ENCODE data around the gene GPC3. TPM values are rescaled to one million over a fixed set of nuclear protein-coding genes. Genes with fewer than 3 reads are reported as not detected.

The GPC3 gene
- total RNA-seq, 2 experiments from 2014 or later = 0.58 to 0.63 TPM

DNA sequence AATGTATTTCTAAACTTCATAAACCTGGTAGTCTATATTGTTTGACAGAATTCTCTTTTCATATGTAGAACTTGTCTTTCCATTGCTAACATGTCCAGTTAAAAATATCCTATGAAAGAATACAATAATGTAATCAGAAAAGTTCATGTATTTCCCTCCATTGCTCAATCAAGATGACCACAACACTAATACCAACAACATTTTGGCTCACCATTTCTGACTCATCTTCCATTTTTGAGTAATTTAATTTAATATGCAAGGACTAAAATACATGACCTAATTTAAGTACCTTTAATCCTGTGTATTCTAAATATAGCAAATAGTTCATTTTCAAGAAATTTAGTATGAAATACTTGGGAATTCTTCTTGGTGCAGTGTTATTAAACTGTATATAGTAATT, 330.6 kb downstream of the GPC3 start:
- Mint-ChIP-seq H3K4me3 (no peak overlapping the region), H3K27ac (no peak overlapping the region), H3K9me3 (no peaks in the 10 kb centered on the region), H3K36me3 (ENCODE audit: low read depth) (no peaks in the 10 kb centered on the region), H3K27me3 (no peaks in the 10 kb centered on the region), H3K4me1 (ENCODE audit: low read depth) (no peaks in the 10 kb centered on the region)
- no peak for ATAC-seq
- ChIA-PET CTCF (no interaction called here), POLR2A (no interaction called here)
- intact Hi-C loops (cut with micrococcal nuclease) = no loop called here
- no peak for DNase-seq
- TF ChIP-seq, protein P1, sequence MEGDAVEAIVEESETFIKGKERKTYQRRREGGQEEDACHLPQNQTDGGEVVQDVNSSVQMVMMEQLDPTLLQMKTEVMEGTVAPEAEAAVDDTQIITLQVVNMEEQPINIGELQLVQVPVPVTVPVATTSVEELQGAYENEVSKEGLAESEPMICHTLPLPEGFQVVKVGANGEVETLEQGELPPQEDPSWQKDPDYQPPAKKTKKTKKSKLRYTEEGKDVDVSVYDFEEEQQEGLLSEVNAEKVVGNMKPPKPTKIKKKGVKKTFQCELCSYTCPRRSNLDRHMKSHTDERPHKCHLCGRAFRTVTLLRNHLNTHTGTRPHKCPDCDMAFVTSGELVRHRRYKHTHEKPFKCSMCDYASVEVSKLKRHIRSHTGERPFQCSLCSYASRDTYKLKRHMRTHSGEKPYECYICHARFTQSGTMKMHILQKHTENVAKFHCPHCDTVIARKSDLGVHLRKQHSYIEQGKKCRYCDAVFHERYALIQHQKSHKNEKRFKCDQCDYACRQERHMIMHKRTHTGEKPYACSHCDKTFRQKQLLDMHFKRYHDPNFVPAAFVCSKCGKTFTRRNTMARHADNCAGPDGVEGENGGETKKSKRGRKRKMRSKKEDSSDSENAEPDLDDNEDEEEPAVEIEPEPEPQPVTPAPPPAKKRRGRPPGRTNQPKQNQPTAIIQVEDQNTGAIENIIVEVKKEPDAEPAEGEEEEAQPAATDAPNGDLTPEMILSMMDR (IDR thresholded peaks at IDR 0.05) = no peak

DNA sequence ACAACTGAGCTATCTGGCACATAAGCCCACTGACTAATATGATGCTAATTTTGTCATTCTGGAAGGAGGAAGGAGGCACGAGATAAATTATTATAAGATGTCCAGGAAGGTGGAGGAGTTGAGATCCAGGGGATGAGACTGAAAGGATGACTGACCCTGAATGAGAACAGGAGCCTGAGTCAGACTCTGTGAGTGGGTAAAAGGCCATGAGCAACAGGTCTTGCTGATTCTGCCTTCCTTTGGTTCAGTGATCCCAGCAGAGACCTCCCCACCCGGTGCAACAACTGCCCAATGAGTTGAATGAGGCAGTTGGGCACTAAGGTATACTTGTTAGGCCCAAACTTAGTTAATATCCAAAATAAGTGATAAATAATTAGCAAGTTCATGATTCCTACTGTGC, 332.0 kb downstream of the GPC3 start:
- ChIA-PET CTCF (no interaction called here), POLR2A (no interaction called here)
- TF ChIP-seq, protein P1 (IDR thresholded peaks at IDR 0.05) = no peak
- Mint-ChIP-seq H3K4me1 (ENCODE audit: low read depth) (no peaks in the 10 kb centered on the region), H3K4me3 (no peak overlapping the region), H3K27ac (no peak overlapping the region), H3K9me3 (no peaks in the 10 kb centered on the region), H3K27me3 (no peaks in the 10 kb centered on the region), H3K36me3 (ENCODE audit: low read depth) (no peaks in the 10 kb centered on the region)
- DNase-seq (no peak), ATAC-seq (no peak)
- intact Hi-C loops (cut with micrococcal nuclease) = no loop called here

DNA sequence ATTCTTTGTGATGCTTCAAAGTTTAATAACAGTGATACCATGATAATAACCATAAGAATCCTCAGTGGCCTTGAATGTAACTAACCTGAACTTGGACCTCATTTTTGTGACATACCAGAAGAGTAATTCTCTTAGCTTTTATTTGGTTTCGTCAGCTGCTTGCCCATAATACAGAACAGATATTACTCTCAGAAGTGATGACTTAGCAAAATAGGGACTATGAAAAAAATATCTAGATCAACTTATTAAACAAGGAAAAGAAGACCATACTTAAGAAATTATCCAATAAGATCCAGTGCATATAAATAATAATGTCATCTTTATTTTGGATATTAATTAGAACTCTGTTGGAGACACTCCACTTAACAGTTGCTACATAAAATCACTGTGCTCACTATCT, 333.2 kb downstream of the GPC3 start:
- Mint-ChIP-seq H3K27ac (no peak overlapping the region), H3K9me3 (no peaks in the 10 kb centered on the region), H3K27me3 (no peaks in the 10 kb centered on the region), H3K36me3 (ENCODE audit: low read depth) (no peaks in the 10 kb centered on the region), H3K4me1 (ENCODE audit: low read depth) (no peaks in the 10 kb centered on the region), H3K4me3 (no peak overlapping the region)
- ATAC-seq = no peak
- ChIA-PET POLR2A (no interaction called here), CTCF (interaction anchor here (1.0 kb wide), 1 partner anchor 10 kb away, joined by 3 read pairs; no protein-coding TSS in a partner anchor)
- TF ChIP-seq, protein P1 (IDR thresholded peaks at IDR 0.05) = no peak
- no peak for DNase-seq
- intact Hi-C loops (cut with micrococcal nuclease) = no loop called here

DNA sequence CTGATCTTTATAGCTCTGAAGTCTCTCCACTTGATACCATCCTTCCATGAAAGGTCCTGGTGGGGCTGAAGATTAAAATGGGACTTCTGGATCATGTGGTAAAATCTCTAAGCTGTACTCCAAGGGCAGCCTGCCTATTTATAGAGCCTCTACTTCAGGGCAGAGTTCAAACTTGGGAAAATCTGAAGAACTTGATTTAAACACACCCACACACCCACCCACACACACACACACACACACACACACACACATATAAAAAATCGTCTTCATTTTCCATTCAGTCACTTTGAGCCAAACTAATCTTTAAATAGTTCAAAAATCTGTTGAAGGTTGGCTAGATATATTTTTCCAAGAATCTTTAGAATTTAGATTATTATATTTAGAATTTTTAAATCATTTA, 335.2 kb downstream of the GPC3 start:
- no peak for DNase-seq
- intact Hi-C loops (cut with micrococcal nuclease) = no loop called here
- ATAC-seq = no peak
- Mint-ChIP-seq H3K27ac (no peak overlapping the region), H3K27me3 (no peaks in the 10 kb centered on the region), H3K4me3 (no peak overlapping the region), H3K36me3 (ENCODE audit: low read depth) (no peaks in the 10 kb centered on the region), H3K9me3 (no peaks in the 10 kb centered on the region), H3K4me1 (ENCODE audit: low read depth) (no peaks in the 10 kb centered on the region)
- TF ChIP-seq, protein P1 (IDR thresholded peaks at IDR 0.05) = no peak
- ChIA-PET POLR2A (no interaction called here), CTCF (no interaction called here)

DNA sequence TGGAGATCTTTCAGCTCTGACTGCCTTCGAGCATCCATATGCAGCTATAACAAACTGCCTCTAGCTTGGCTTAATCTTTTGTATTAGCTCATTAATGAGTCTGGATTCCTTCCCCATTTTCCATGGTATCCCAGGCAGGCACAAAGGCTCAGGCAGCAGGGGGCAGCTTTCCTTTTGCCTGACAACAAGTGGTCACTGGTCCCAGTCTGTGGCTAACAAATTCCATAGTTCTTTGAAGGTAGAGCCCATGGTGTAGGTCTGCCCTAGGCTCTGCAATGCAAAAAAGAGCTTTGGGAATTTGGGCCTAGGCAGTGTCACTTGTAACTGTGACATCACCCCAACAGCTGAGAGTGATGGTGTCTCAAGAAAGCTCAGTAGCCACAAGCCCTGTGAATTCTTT, 335.7 kb downstream of the GPC3 start:
- Mint-ChIP-seq H3K27me3 (no peaks in the 10 kb centered on the region), H3K9me3 (no peaks in the 10 kb centered on the region), H3K4me1 (ENCODE audit: low read depth) (no peaks in the 10 kb centered on the region), H3K4me3 (no peak overlapping the region), H3K27ac (no peak overlapping the region), H3K36me3 (ENCODE audit: low read depth) (no peaks in the 10 kb centered on the region)
- DNase-seq (no peak), ATAC-seq (no peak)
- TF ChIP-seq, protein P1 (IDR thresholded peaks at IDR 0.05) = no peak
- intact Hi-C loops (cut with micrococcal nuclease) = no loop called here
- ChIA-PET CTCF (no interaction called here), POLR2A (no interaction called here)

Measured in activated CD8-positive, alpha-beta T cell treated with anti-CD3 and anti-CD28 coated beads for 36 hours (primary cell).